Measurements from ENCODE around the gene EEF1A1.

GRCh38 chr6:73534628-73535027 lies 13.8 kb upstream of the EEF1A1 start:
- TF ChIP-seq CTCF (IDR thresholded peaks at IDR 0.05) (no peak), POLR2A (IDR thresholded peaks at IDR 0.05) (no peak)
